Epithelial cell of alveolus of lung (primary cell): ENCODE measurements around the gene CXCR5. TPM values are rescaled to one million over a fixed set of nuclear protein-coding genes. Genes with fewer than 3 reads are reported as not detected.

ENCODE experiments used
- total RNA-seq: library from RNA; depleted of rRNA; stranded (reverse); fragments of >200 nt; gene quantifications from 2 replicates; pipeline ENCODE4 v1.2.1, GENCODE V29; 2015

Gene CXCR5, protein sequence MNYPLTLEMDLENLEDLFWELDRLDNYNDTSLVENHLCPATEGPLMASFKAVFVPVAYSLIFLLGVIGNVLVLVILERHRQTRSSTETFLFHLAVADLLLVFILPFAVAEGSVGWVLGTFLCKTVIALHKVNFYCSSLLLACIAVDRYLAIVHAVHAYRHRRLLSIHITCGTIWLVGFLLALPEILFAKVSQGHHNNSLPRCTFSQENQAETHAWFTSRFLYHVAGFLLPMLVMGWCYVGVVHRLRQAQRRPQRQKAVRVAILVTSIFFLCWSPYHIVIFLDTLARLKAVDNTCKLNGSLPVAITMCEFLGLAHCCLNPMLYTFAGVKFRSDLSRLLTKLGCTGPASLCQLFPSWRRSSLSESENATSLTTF
- not detected in 2 replicates for total RNA-seq

DNA sequence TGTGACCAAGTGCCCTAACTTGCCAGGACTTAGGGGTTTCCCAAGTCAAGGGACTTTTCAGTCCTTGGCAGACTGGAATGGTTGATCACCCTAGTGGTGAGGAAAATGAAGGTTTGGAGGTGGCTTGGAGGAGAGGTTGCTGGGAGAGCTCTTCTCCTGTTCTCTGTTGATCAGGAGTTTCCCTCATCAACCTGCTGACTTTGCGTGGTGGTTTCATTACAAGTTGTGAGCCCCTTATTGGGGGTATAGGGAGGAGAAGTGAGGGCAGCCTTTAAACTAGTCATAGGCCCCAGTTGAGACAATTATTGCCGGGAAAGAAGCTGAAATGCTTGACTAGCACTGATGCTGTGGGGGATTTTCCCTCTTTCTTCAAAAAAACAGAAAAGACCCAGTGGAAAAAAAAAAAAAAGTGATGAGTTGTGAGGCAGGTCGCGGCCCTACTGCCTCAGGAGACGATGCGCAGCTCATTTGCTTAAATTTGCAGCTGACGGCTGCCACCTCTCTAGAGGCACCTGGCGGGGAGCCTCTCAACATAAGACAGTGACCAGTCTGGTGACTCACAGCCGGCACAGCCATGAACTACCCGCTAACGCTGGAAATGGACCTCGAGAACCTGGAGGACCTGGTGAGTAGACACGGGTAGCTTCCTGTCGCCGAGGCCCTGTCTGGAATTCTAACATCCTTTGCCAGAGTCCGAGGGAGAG lies at the start of gene CXCR5:
Gene CXCR5, plus strand, starts transcription at position 525 of the 704 bp plus-strand sequence. Its CDS starts 50 bp downstream, at position 575.

Other genes starting within 250 kb of the CXCR5 start
- not detected in 2 replicates for gene TREH, start 204.2 kb upstream of the CXCR5 start, total RNA-seq
- 57.4 and 128 TPM in 2 replicates for gene DDX6, start 92.7 kb upstream of the CXCR5 start, total RNA-seq
- 21.3 and 49.2 TPM in 2 replicates for gene BCL9L, start 42.0 kb downstream of the CXCR5 start, total RNA-seq
- gene UPK2, start 72.4 kb downstream of the CXCR5 start, total RNA-seq: not detected in 2 replicates
- not detected in 2 replicates for gene FOXR1, start 87.9 kb downstream of the CXCR5 start, total RNA-seq
- gene CENATAC, start 114.2 kb downstream of the CXCR5 start, total RNA-seq: 2.3 and 10.1 TPM in 2 replicates
- 2,402 and 3,197 TPM in 2 replicates for gene RPS25, start 134.5 kb downstream of the CXCR5 start, total RNA-seq
- gene TRAPPC4, start 134.9 kb downstream of the CXCR5 start, total RNA-seq: 61.6 and 139 TPM in 2 replicates
- 15.3 and 19.8 TPM in 2 replicates for gene SLC37A4, start 147.0 kb downstream of the CXCR5 start, total RNA-seq
- 80.2 and 160 TPM in 2 replicates for gene HYOU1, start 173.3 kb downstream of the CXCR5 start, total RNA-seq
- 19.5 and 20.4 TPM in 2 replicates for gene VPS11, start 183.9 kb downstream of the CXCR5 start, total RNA-seq
- gene HMBS, start 201.0 kb downstream of the CXCR5 start, total RNA-seq: 41.4 and 51.0 TPM in 2 replicates
- 31.3 and 32.2 TPM in 2 replicates for gene DPAGT1, start 218.0 kb downstream of the CXCR5 start, total RNA-seq
- 5.6 and 6.0 TPM in 2 replicates for gene C2CD2L, start 223.5 kb downstream of the CXCR5 start, total RNA-seq
- 10.1 and 15.5 TPM in 2 replicates for gene HINFP, start 237.7 kb downstream of the CXCR5 start, total RNA-seq